IMR-90 (cell line): Measurements from ENCODE around the gene HOXD8. TPM values are rescaled to one million over a fixed set of nuclear protein-coding genes. Genes with fewer than 3 reads are reported as not detected.

Experiments used
- ATAC-seq: fragments of 200-7000 bp; cut with Tn5 transposase; 2 replicates; pipeline ENCODE4 v1.9.1; 2020; ENCODE audit warnings: low read depth, mild to moderate bottlenecking, moderate library complexity
- BruUV-seq: library from RNA; stranded (reverse); fragments of 400-500 nt; replicated peaks from 2 replicates; lab custom pipeline; 2021; lab: Mats Ljungman, UMichigan
- CTCF ChIA-PET: fragments of 300-600 bp; formaldehyde crosslinking; extraction: SDS; loops from one replicate; lab custom pipeline; 2021; ENCODE audit warnings: antibody characterized with exemption; lab: Yijun Ruan, JAX
- POLR2A ChIA-PET: fragments of 300-600 bp; sonication (Branson Sonifier 250); formaldehyde crosslinking; loops from one replicate; lab custom pipeline; 2022; ENCODE audit warnings: antibody characterized with exemption; ENCODE audit not compliant: unreplicated experiment; lab: Charles Lee
- DNase-seq: peaks from one replicate; pipeline ENCODE4 v3.0.0; 2013
- H2AFZ ChIP-seq: replicated peaks from 2 replicates; pipeline ENCODE3; 2013; ENCODE audit warnings: low read length, mild to moderate bottlenecking; ENCODE audit not compliant: poor library complexity
- H2AK5ac ChIP-seq: 2 replicates; pipeline ENCODE4 v1.6.1; 2013; ENCODE audit warnings: low read depth, low read length, inconsistent platforms
- H2AK9ac ChIP-seq: replicated peaks from 2 replicates; pipeline ENCODE3; 2013; ENCODE audit warnings: mild to moderate bottlenecking, low read depth, low read length, moderate library complexity; ENCODE audit not compliant: poor library complexity
- H2BK120ac ChIP-seq: 2 replicates; pipeline ENCODE4 v1.6.1; 2013; ENCODE audit warnings: low read depth, low read length, inconsistent platforms
- H2BK15ac ChIP-seq: 3 replicates; pipeline ENCODE4 v1.6.1; 2013; ENCODE audit warnings: low read depth, low read length, inconsistent platforms
- H2BK20ac ChIP-seq: 2 replicates; pipeline ENCODE4 v1.6.1; 2013; ENCODE audit warnings: low read depth, mild to moderate bottlenecking, inconsistent platforms, low read length, moderate library complexity
- H2BK5ac ChIP-seq: 2 replicates; pipeline ENCODE4 v1.6.1; 2013; ENCODE audit warnings: mild to moderate bottlenecking, low read depth, low read length, inconsistent platforms; ENCODE audit not compliant: poor library complexity, severe bottlenecking
- H3K14ac ChIP-seq: replicated peaks from 2 replicates; pipeline ENCODE4 v1.6.1; 2013; ENCODE audit warnings: low read depth, low read length, inconsistent platforms
- H3K18ac ChIP-seq: 2 replicates; pipeline ENCODE4 v1.6.1; 2013; ENCODE audit warnings: low read depth, low read length, control low read depth
- H3K23ac ChIP-seq: 2 replicates; pipeline ENCODE4 v1.6.1; 2013; ENCODE audit warnings: low read depth, low read length, inconsistent platforms
- H3K27ac ChIP-seq: 2 replicates; pipeline ENCODE4 v1.5.1; 2013; ENCODE audit warnings: mild to moderate bottlenecking, control low read depth, low read length; ENCODE audit not compliant: insufficient read depth
- H3K27me3 ChIP-seq: 2 replicates; pipeline ENCODE4 v1.6.1; 2013; ENCODE audit warnings: low read length; ENCODE audit not compliant: control insufficient read depth, insufficient read depth
- H3K36me3 ChIP-seq: 2 replicates; pipeline ENCODE4 v1.6.1; 2013; ENCODE audit warnings: low read length, mixed read lengths; ENCODE audit not compliant: control insufficient read depth, insufficient read depth
- H3K4ac ChIP-seq: 2 replicates; pipeline ENCODE4 v1.6.1; 2013; ENCODE audit warnings: low read depth, low read length, inconsistent platforms
- H3K4me1 ChIP-seq: 2 replicates; pipeline ENCODE4 v1.6.1; 2013; ENCODE audit warnings: low read length, mixed read lengths; ENCODE audit not compliant: control insufficient read depth, insufficient read depth
- H3K4me2 ChIP-seq: 2 replicates; pipeline ENCODE4 v1.6.1; 2013; ENCODE audit warnings: low read depth, mild to moderate bottlenecking, control low read depth, low read length, moderate library complexity
- H3K4me3 ChIP-seq: 2 replicates; pipeline ENCODE4 v1.5.1; 2013; ENCODE audit warnings: low read depth, mild to moderate bottlenecking, control low read depth, low read length, moderate library complexity; ENCODE audit not compliant: insufficient read depth
- H3K56ac ChIP-seq: 2 replicates; pipeline ENCODE4 v1.6.1; 2013; ENCODE audit warnings: low read length, inconsistent platforms; ENCODE audit not compliant: insufficient read depth; ENCODE audit errors: extremely low read depth
- H3K79me1 ChIP-seq, 2 experiments: 2 replicates each; pipeline ENCODE4 v1.6.1; 2013; ENCODE audit warnings: low read length in 2 of 2, inconsistent platforms in 1 of 2, low read depth in 1 of 2
- H3K9ac ChIP-seq: 2 replicates; pipeline ENCODE4 v1.6.1; 2013; ENCODE audit warnings: low read depth, low read length, control low read depth
- H3K9me1 ChIP-seq: 2 replicates; pipeline ENCODE4 v1.6.1; 2013; ENCODE audit warnings: low read length, inconsistent platforms; ENCODE audit not compliant: insufficient read depth
- H3K9me3 ChIP-seq: 2 replicates; pipeline ENCODE4 v1.6.1; 2013; ENCODE audit warnings: low read length; ENCODE audit not compliant: control insufficient read depth, insufficient read depth
- H4K20me1 ChIP-seq: 2 replicates; pipeline ENCODE4 v1.6.1; 2013; ENCODE audit warnings: low read length, inconsistent platforms; ENCODE audit not compliant: insufficient read depth
- H4K5ac ChIP-seq: 2 replicates; pipeline ENCODE4 v1.6.1; 2013; ENCODE audit warnings: mild to moderate bottlenecking, low read depth, low read length, control low read depth
- H4K8ac ChIP-seq, 2 experiments: 2 replicates each; pipeline ENCODE4 v1.6.1; 2013; ENCODE audit warnings: low read depth in 2 of 2, low read length in 2 of 2, control low read depth in 1 of 2, inconsistent platforms in 1 of 2
- H4K91ac ChIP-seq: 2 replicates; pipeline ENCODE4 v1.6.1; 2013; ENCODE audit warnings: low read depth, low read length, inconsistent platforms; ENCODE audit not compliant: insufficient read depth
- FOS ChIP-seq: fragments of 150-350 bp; IDR thresholded peaks from 2 replicates; pipeline ENCODE4 v1.6.1; 2016; ENCODE audit warnings: low read depth, low read length
- MXI1 ChIP-seq: IDR thresholded peaks from 2 replicates; pipeline ENCODE4 v1.6.1; 2012; ENCODE audit warnings: low read depth, mild to moderate bottlenecking, low read length, moderate library complexity, borderline replicate concordance
- NFE2L2 ChIP-seq: fragments of 150-350 bp; IDR thresholded peaks from 2 replicates; pipeline ENCODE4 v1.6.1; 2016; ENCODE audit warnings: low read depth, mild to moderate bottlenecking, low read length
- POLR2A ChIP-seq: IDR thresholded peaks from 2 replicates; pipeline ENCODE4 v1.6.1; 2012; ENCODE audit warnings: mild to moderate bottlenecking, low read depth, low read length
- RFX5 ChIP-seq: IDR thresholded peaks from 2 replicates; pipeline ENCODE4 v1.8.0; 2012; ENCODE audit warnings: low read depth, mild to moderate bottlenecking, low read length, moderate library complexity
- USF2 ChIP-seq: fragments of 150-350 bp; IDR thresholded peaks from 2 replicates; pipeline ENCODE4 v1.6.1; 2017; ENCODE audit warnings: mild to moderate bottlenecking, antibody characterized with exemption, low read length, low read depth
- WGBS, 2 experiments: methylation state at CpG; one replicate each; pipeline versions ENCODE4 v1.1.5 to v1.1.7; 2013; ENCODE audit warnings: missing lambda C conversion rate in 2 of 2; ENCODE audit not compliant: insufficient read length in 1 of 2; ENCODE audit errors: extremely low coverage in 2 of 2; 5-methylcytosine and 5-hydroxymethylcytosine counted together
- dilution Hi-C: fragments of 300-500 bp; cut with HindIII; formaldehyde crosslinking; loops from one replicate; pipeline ENCODE4 v1.14.3; 2018; ENCODE audit warnings: low sequenced_read_pairs; ENCODE audit not compliant: unreplicated experiment
- in situ Hi-C: fragments of 300-500 bp; cut with MboI; formaldehyde crosslinking; loops from 3 replicates; pipeline ENCODE4 v1.14.3; 2019; ENCODE audit warnings: low sequenced_read_pairs, inconsistent platforms, mixed read lengths
- intact Hi-C: fragments of 100-400 bp; cut with micrococcal nuclease; formaldehyde crosslinking; loops from 2 replicates; pipeline ENCODE4 v1.10.0; 2022
- polyA plus RNA-seq, 3 experiments: library from polyadenylated mRNA; depleted of rRNA; stranded (reverse); fragments of >200 nt; gene quantifications; 2 replicates each; pipeline ENCODE4 v1.2.3, GENCODE V29; 2012; ENCODE audit warnings: low replicate concordance in 1 of 3
- total RNA-seq: library from RNA; depleted of rRNA; stranded (reverse); fragments of >200 nt; gene quantifications from 2 replicates; pipeline ENCODE4 v1.2.3, GENCODE V29; 2012

The HOXD8 gene
- total and polyA plus RNA-seq, 2 of the 4 experiments (the other 2 are of a cell fraction) = not detected

DNA sequence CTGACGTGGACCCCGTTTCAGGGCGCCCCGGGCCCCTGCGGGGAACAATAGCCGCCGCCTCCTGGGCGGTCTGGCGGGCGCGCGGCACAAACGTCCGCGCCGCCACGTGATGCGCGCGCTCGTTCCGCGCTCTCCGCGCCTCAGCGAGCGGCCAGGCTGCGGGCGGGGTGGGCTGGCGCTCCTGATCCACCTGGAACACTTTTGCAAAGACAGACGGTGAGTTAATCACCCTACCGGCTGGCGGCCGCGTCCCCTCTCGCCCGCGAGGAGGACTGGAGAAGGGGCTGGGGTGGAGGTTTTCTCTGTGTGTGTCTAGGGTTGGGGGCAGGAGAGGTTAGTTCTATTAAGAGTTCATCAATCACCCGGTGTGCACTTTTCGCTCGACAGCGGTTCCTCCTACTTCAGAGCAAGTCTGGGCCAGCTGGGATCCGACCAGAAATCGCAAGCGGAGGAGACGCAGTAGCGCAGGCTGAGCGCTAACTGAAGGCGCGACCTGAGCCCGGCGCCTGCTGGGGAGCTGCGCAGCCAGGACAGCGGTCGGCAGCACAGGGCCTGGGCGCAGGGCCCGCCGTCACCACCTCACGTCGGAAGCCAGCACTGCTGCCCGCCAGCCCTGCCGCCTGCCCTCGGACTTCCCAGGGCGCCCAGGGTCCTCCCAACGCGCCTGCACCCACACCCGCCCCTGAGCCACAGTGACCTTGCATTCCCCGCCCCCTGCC lies 48.7 kb downstream of the HOXD8 start:
- Histone ChIP-seq H4K8ac (no peak overlapping the region), H3K56ac (no peak overlapping the region), H2AK9ac (no peak overlapping the region), H2BK120ac (no peak overlapping the region), H4K91ac (no peak overlapping the region), H3K23ac (no peak overlapping the region), H3K4me2 (no peak overlapping the region), H2AK5ac (no peak overlapping the region), H3K9me3 (0 out of 2 replicates have a peak, but pooled peaks cover 2% of the 10 kb centered on the region), H3K36me3 (no peaks in the 10 kb centered on the region), H3K79me1 (no peaks in the 10 kb centered on the region), H3K9ac (no peak overlapping the region), H2BK20ac (no peak overlapping the region), H3K27me3 (peaks cover 70% of the 10 kb centered on the region), H2BK15ac (no peak overlapping the region), H3K4me1 (no peaks in the 10 kb centered on the region), H3K18ac (no peak overlapping the region), H3K27ac (no peak overlapping the region), H4K20me1 (no peaks in the 10 kb centered on the region), H3K14ac (no peak overlapping the region), H2BK5ac (no peak overlapping the region), H4K5ac (no peak overlapping the region), H3K9me1 (no peaks in the 10 kb centered on the region), H3K4ac (no peak overlapping the region), H3K4me3 (no peak overlapping the region), H2AFZ (peak overlapping the region; percentile 39)
- ATAC-seq = no peak
- CTCF ChIA-PET = no interaction called here
- dilution Hi-C loops = no loop called here
- BruUV-seq = no TSS peak
- in situ Hi-C loops = no loop called here
- intact Hi-C loops = no loop called here
- TF ChIP-seq POLR2A (no peak), NFE2L2 (no peak), MXI1 (no peak), USF2 (no peak), RFX5 (no peak), FOS (no peak)
- POLR2A ChIA-PET = no interaction called here
- WGBS, 2 experiments = 1% methylated on average over 28 of the region's 68 CpGs; no CpG with 5 or more reads in 1 of the 2 experiments
- no peak for DNase-seq
